GM23338 (cell line): ENCODE results near the gene CYTH1. TPM values are rescaled to one million over a fixed set of nuclear protein-coding genes. Genes with fewer than 3 reads are reported as not detected.

Source experiments
- ATAC-seq: fragments of 200-7000 bp; cut with Tn5 transposase; 3 replicates; pipeline ENCODE4 v1.9.1; 2020
- DNase-seq: peaks from one replicate; pipeline ENCODE4 v3.0.0-alpha.2; 2015; ENCODE audit warnings: low spot score
- H2AFZ ChIP-seq: fragments of 200-600 bp; sonication (generic); 2 replicates; pipeline ENCODE4 v1.8.0; 2016; ENCODE audit warnings: antibody characterized with exemption, mild to moderate bottlenecking, moderate library complexity
- H3F3A ChIP-seq: fragments of 200-600 bp; sonication (generic); replicated peaks from 2 replicates; pipeline ENCODE4 v1.8.0; 2017; ENCODE audit warnings: antibody characterized with exemption, mixed run types, low read depth
- H3K27ac ChIP-seq: fragments of 200-600 bp; sonication (generic); 2 replicates; pipeline ENCODE4 v1.6.1; 2016; ENCODE audit warnings: low read depth
- H3K27me3 ChIP-seq: fragments of 200-600 bp; sonication (generic); 2 replicates; pipeline ENCODE4 v1.8.0; 2016; ENCODE audit warnings: mild to moderate bottlenecking, mixed run types, moderate library complexity; ENCODE audit not compliant: insufficient read depth
- H3K36me3 ChIP-seq: fragments of 200-600 bp; sonication (generic); 2 replicates; pipeline ENCODE4 v1.8.0; 2016; ENCODE audit warnings: mild to moderate bottlenecking; ENCODE audit not compliant: insufficient read depth
- H3K4me1 ChIP-seq: fragments of 200-600 bp; sonication (generic); 2 replicates; pipeline ENCODE4 v1.8.0; 2016; ENCODE audit warnings: mild to moderate bottlenecking, moderate library complexity; ENCODE audit not compliant: insufficient read depth
- H3K4me2 ChIP-seq: fragments of 200-600 bp; sonication (generic); 2 replicates; pipeline ENCODE4 v1.7.1; 2017; ENCODE audit warnings: mixed run types
- H3K4me3 ChIP-seq: fragments of 200-600 bp; sonication (generic); 2 replicates; pipeline ENCODE4 v1.6.1; 2016; ENCODE audit warnings: mixed run types
- H3K79me2 ChIP-seq: fragments of 200-600 bp; sonication (generic); replicated peaks from 2 replicates; pipeline ENCODE4 v1.8.0; 2017; ENCODE audit warnings: mild to moderate bottlenecking; ENCODE audit not compliant: insufficient read depth
- H3K9me2 ChIP-seq: fragments of 200-600 bp; sonication (generic); 2 replicates; pipeline ENCODE4 v1.8.0; 2017; ENCODE audit not compliant: insufficient read depth
- H4K20me1 ChIP-seq: fragments of 200-600 bp; sonication (generic); replicated peaks from 2 replicates; pipeline ENCODE4 v1.8.0; 2017; ENCODE audit warnings: mild to moderate bottlenecking; ENCODE audit not compliant: insufficient read depth
- H3K27ac Mint-ChIP-seq: 2 replicates; pipeline ENCODE4 v1.8.0; 2020; ENCODE audit warnings: inconsistent platforms, mild to moderate bottlenecking, moderate library complexity, mixed read lengths
- H3K27me3 Mint-ChIP-seq: 3 replicates; pipeline ENCODE4 v1.8.0; 2022; ENCODE audit warnings: low read depth, mild to moderate bottlenecking, moderate library complexity, mixed read lengths, inconsistent platforms; ENCODE audit not compliant: insufficient read depth, poor library complexity
- H3K36me3 Mint-ChIP-seq: 3 replicates; pipeline ENCODE4 v1.8.0; 2021; ENCODE audit warnings: low read depth, mild to moderate bottlenecking, inconsistent platforms, moderate library complexity, mixed read lengths
- H3K4me1 Mint-ChIP-seq: 3 replicates; pipeline ENCODE4 v1.8.0; 2020; ENCODE audit warnings: mild to moderate bottlenecking, inconsistent platforms, mixed read lengths
- H3K4me3 Mint-ChIP-seq: 3 replicates; pipeline ENCODE4 v1.8.0; 2021; ENCODE audit warnings: moderate library complexity, mild to moderate bottlenecking, inconsistent platforms, mixed read lengths
- H3K9me3 Mint-ChIP-seq: 3 replicates; pipeline ENCODE4 v1.8.0; 2020; ENCODE audit warnings: moderate library complexity, mild to moderate bottlenecking, inconsistent platforms, mixed read lengths
- CREB1 ChIP-seq: fragments of 250-450 bp; sonication (Bioruptor Pico); IDR thresholded peaks from 2 replicates; pipeline ENCODE4 v1.5.0; 2020; ENCODE audit warnings: low read depth, mild to moderate bottlenecking, moderate library complexity
- CTCF ChIP-seq, 2 experiments: fragments of 200-600 bp in 1 of 2; sonication (generic) in 1 of 2; conservative IDR thresholded peaks; 2 replicates each; pipeline versions ENCODE4 v1.5.1 to v1.6.1; 2016 to 2017; ENCODE audit warnings: antibody characterized with exemption in 2 of 2, low read depth in 2 of 2, mild to moderate bottlenecking in 2 of 2, moderate library complexity in 1 of 2
- ETS1 ChIP-seq: IDR thresholded peaks from 2 replicates; pipeline ENCODE4 v1.6.1; 2016; ENCODE audit warnings: antibody characterized with exemption
- EZH2 ChIP-seq: fragments of 200-600 bp; sonication (generic); IDR thresholded peaks from one replicate; pipeline ENCODE4 v1.8.0; 2017; ENCODE audit warnings: antibody characterized with exemption, mild to moderate bottlenecking, low read depth; ENCODE audit not compliant: unreplicated experiment
- EZH2phosphoT487 ChIP-seq: fragments of 200-600 bp; sonication (generic); IDR thresholded peaks from one replicate; pipeline ENCODE4 v1.8.1; 2018; ENCODE audit warnings: antibody characterized with exemption; ENCODE audit not compliant: unreplicated experiment
- JUNB ChIP-seq: IDR thresholded peaks from one replicate; pipeline ENCODE4 v1.6.1; 2016; ENCODE audit warnings: antibody characterized with exemption; ENCODE audit not compliant: unreplicated experiment
- NANOG ChIP-seq: IDR thresholded peaks from 2 replicates; pipeline ENCODE4 v1.6.1; 2016; ENCODE audit warnings: antibody characterized with exemption, borderline replicate concordance
- POLR2AphosphoS5 ChIP-seq: IDR thresholded peaks from 2 replicates; pipeline ENCODE4 v1.6.1; 2016; ENCODE audit warnings: antibody characterized with exemption, low read depth
- REST ChIP-seq: IDR thresholded peaks from one replicate; pipeline ENCODE4 v1.6.1; 2018; ENCODE audit warnings: antibody characterized with exemption; ENCODE audit not compliant: unreplicated experiment
- STAT1 ChIP-seq: IDR thresholded peaks from one replicate; pipeline ENCODE4 v1.6.1; 2016; ENCODE audit warnings: antibody characterized with exemption; ENCODE audit not compliant: unreplicated experiment
- ZNF114 ChIP-seq: fragments of 250-450 bp; sonication (Bioruptor Pico); IDR thresholded peaks from 2 replicates; pipeline ENCODE4 v1.5.0; 2020; ENCODE audit warnings: mild to moderate bottlenecking, moderate library complexity
- ZNF331 ChIP-seq: fragments of 250-450 bp; sonication (Bioruptor Pico); IDR thresholded peaks from 2 replicates; pipeline ENCODE4 v1.5.0; 2020; ENCODE audit warnings: low read depth, mild to moderate bottlenecking, moderate library complexity
- ZNF462 ChIP-seq: fragments of 250-450 bp; sonication (Bioruptor Pico); IDR thresholded peaks from 2 replicates; pipeline ENCODE4 v1.5.0; 2020; ENCODE audit warnings: mild to moderate bottlenecking, moderate library complexity
- polyA plus RNA-seq: library from polyadenylated mRNA; unstranded; fragments of >200 nt; fragmentation: Nextera tagmentation; extraction: Ambion mirVana; gene quantifications from 2 replicates; pipeline ENCODE4 v1.2.1, GENCODE V29; 2016
- total RNA-seq: library from RNA; depleted of rRNA; stranded (reverse); fragments of >200 nt; shearing (Covaris generic); gene quantifications from 2 replicates; pipeline ENCODE4 v1.2.3, GENCODE V29; 2014

CYTH1 gene
- total and polyA plus RNA-seq, 2 experiments from 2014 or later, result 13.8 to 14.5 TPM

- Mint-ChIP-seq H3K27ac (no peak overlapping the region), H3K9me3 (no peaks in the 10 kb centered on the region), H3K4me1 (peaks cover 2% of the 10 kb centered on the region; the same call in 2 of the 3 replicates), H3K36me3 (peaks cover 5% of the 10 kb centered on the region; the same call in 1 of the 3 replicates), H3K27me3 (peaks cover 1% of the 10 kb centered on the region), H3K4me3 (no peak overlapping the region)
- Histone ChIP-seq H2AFZ (no peak overlapping the region), H3F3A (no peaks in the 10 kb centered on the region), H4K20me1 (peaks cover 4% of the 10 kb centered on the region), H3K4me2 (no peak overlapping the region), H3K9me2 (no peaks in the 10 kb centered on the region), H3K27ac (no peak overlapping the region), H3K79me2 (no peaks in the 10 kb centered on the region), H3K4me1 (no peaks in the 10 kb centered on the region), H3K36me3 (peaks cover 9% of the 10 kb centered on the region; the same call in 1 of the 2 replicates), H3K27me3 (no peaks in the 10 kb centered on the region), H3K4me3 (no peak overlapping the region)
- no peak for TF ChIP-seq ZNF462
- TF ChIP-seq CREB1 (CRISPR knock-in tag), result no peak
- no peak for TF ChIP-seq POLR2AphosphoS5
- no peak for TF ChIP-seq CTCF (conservative IDR thresholded peaks at IDR 0.05; ENCODE audit: low read depth in 2 of 2)
- no peak for TF ChIP-seq NANOG
- TF ChIP-seq JUNB, result no peak
- TF ChIP-seq REST, result no peak
- TF ChIP-seq EZH2phosphoT487, result no peak
- TF ChIP-seq STAT1, result no peak
- TF ChIP-seq ZNF331 (CRISPR knock-in tag), result no peak
- TF ChIP-seq ZNF114 (CRISPR knock-in tag), result no peak
- TF ChIP-seq EZH2, result no peak
- no peak for TF ChIP-seq ETS1
- ATAC-seq (no peak), DNase-seq (no peak)
These were observed 85.0 kb downstream of the CYTH1 start for GRCh38 chr17:78697122-78697521.
